Measurements from ENCODE around the gene NUP93. TPM values are rescaled to one million over a fixed set of nuclear protein-coding genes. Genes with fewer than 3 reads are reported as not detected.

Gene NUP93
- total RNA-seq, 3 donors from 2014 or later = 31.0 to 45.6 (median 40.8) TPM

- H3K36me3 ChIP-seq (ENCODE audit: low read depth) = no peaks in the 10 kb centered on the region
- TF ChIP-seq, protein P1, sequence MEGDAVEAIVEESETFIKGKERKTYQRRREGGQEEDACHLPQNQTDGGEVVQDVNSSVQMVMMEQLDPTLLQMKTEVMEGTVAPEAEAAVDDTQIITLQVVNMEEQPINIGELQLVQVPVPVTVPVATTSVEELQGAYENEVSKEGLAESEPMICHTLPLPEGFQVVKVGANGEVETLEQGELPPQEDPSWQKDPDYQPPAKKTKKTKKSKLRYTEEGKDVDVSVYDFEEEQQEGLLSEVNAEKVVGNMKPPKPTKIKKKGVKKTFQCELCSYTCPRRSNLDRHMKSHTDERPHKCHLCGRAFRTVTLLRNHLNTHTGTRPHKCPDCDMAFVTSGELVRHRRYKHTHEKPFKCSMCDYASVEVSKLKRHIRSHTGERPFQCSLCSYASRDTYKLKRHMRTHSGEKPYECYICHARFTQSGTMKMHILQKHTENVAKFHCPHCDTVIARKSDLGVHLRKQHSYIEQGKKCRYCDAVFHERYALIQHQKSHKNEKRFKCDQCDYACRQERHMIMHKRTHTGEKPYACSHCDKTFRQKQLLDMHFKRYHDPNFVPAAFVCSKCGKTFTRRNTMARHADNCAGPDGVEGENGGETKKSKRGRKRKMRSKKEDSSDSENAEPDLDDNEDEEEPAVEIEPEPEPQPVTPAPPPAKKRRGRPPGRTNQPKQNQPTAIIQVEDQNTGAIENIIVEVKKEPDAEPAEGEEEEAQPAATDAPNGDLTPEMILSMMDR (IDR thresholded peaks at IDR 0.05) = no peak
- intact Hi-C loops (cut with DNase I, micrococcal nuclease) = no loop called here
- ATAC-seq (no peak), DNase-seq (no peak)
- no peaks in the 10 kb centered on the region for H3K4me1 ChIP-seq (ENCODE audit: low read depth)
- no peak overlapping the region for H3K4me3 ChIP-seq
- H3K9me3 ChIP-seq = no peaks in the 10 kb centered on the region
Measured at GRCh38 chr16:56861756-56862155, 131.8 kb downstream of the NUP93 start.

GRCh38 chr16:56862776-56863175 lies 132.8 kb downstream of the NUP93 start:
- ATAC-seq (peak; percentile 30), DNase-seq (no peak)
- TF ChIP-seq, protein P1 (IDR thresholded peaks at IDR 0.05) = no peak
- no peak overlapping the region for H3K4me3 ChIP-seq
- no peaks in the 10 kb centered on the region for H3K36me3 ChIP-seq (ENCODE audit: low read depth)
- no peaks in the 10 kb centered on the region for H3K9me3 ChIP-seq
- intact Hi-C loops (cut with DNase I, micrococcal nuclease) = no loop called here
- H3K4me1 ChIP-seq (ENCODE audit: low read depth) = no peaks in the 10 kb centered on the region

DNA sequence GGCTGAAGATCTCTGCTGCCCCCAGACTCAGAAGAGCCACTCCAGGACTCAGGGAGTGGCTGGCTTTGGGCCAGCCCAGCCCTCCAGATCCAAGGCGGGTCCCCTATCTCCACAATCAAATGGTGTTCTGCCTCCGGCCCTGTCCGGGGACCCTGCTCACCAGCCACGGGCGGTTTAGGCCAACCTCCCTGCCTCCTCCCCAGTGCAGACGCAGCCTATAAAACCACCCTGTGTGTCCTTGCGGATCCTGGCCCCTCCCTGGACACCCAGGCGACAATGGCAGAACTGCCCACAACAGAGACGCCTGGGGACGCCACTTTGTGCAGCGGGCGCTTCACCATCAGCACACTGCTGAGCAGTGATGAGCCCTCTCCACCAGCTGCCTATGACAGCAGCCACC lies 135.0 kb downstream of the NUP93 start, which contains the start of gene SLC12A3:
Gene SLC12A3 (plus strand): TSS at position 248 of the 400 bp plus-strand sequence. CDS start 29 bp downstream, at position 277.
- intact Hi-C loops (cut with DNase I, micrococcal nuclease) = loop anchor here in 1 of 2 donors (5.0 kb wide), 1 partner anchor 87 kb away; no protein-coding TSS in a partner anchor
- Histone ChIP-seq H3K9me3 (no peaks in the 10 kb centered on the region), H3K4me3 (no peak within 1 kb of the TSS), H3K4me1 (ENCODE audit: low read depth) (no peaks in the 10 kb centered on the region), H3K36me3 (ENCODE audit: low read depth) (no peaks in the 10 kb centered on the region)
- TF ChIP-seq, protein P1 (IDR thresholded peaks at IDR 0.05) = no peak
- ATAC-seq = no peak
- DNase-seq = no peak

DNA sequence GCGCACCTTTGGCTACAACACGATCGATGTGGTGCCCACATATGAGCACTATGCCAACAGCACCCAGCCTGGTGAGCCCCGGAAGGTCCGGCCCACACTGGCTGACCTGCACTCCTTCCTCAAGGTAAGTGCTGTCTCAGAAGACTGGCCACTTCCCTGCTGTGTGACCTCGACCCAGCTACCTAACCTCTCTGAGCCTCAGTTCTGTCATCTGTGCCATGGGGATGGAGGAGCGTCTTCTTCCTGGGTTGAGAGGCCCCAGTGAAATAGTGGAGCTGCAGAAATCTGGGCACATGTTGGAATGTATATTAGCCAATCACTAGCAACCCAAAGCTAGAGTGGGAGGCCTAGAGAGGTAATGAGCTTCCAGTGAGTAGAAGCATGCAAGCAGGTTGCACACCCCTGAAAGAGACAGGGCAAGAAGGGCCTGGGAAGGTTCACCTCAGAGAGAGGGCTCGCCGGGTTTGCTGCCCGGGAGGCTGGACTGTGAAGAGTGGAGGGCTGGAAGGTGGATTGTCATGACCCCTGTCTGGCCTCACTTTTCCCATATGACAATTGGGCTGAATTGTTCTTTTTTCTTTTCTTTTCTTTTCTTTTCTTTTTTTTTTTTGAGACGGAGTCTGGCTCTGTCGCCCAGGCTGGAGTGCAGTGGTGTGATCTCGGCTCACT lies 135.6 kb downstream of the NUP93 start:
- intact Hi-C loops (cut with DNase I, micrococcal nuclease) = loop anchor here in 1 of 2 donors (5.0 kb wide), 1 partner anchor 87 kb away; no protein-coding TSS in a partner anchor
- no peak for ATAC-seq
- Histone ChIP-seq H3K4me3 (no peak overlapping the region), H3K9me3 (no peaks in the 10 kb centered on the region), H3K4me1 (ENCODE audit: low read depth) (no peaks in the 10 kb centered on the region), H3K36me3 (ENCODE audit: low read depth) (no peaks in the 10 kb centered on the region)
- no peak for DNase-seq
- TF ChIP-seq, protein P1 (IDR thresholded peaks at IDR 0.05) = no peak

GRCh38 chr16:56866955-56867830 lies 137.3 kb downstream of the NUP93 start:
- H3K4me3 ChIP-seq = no peak overlapping the region
- intact Hi-C loops (cut with DNase I, micrococcal nuclease) = loop anchor here in 1 of 2 donors (5.0 kb wide), 1 partner anchor 85 kb away; no protein-coding TSS in a partner anchor
- H3K9me3 ChIP-seq = no peaks in the 10 kb centered on the region
- peak; percentile 42 for ATAC-seq
- TF ChIP-seq, protein P1 (IDR thresholded peaks at IDR 0.05) = peak; percentile 67
- H3K4me1 ChIP-seq (ENCODE audit: low read depth) = no peaks in the 10 kb centered on the region
- peak in 1 of 3 donors; percentile 78 for DNase-seq
- no peaks in the 10 kb centered on the region for H3K36me3 ChIP-seq (ENCODE audit: low read depth)
